GM12873 (cell line): ENCODE measurements around the gene DCST2.

Experiments used
- TF ChIP-seq, protein P1 (sequence below): IDR thresholded peaks from 2 replicates; pipeline ENCODE4 v1.5.1; 2012; ENCODE audit warnings: low read depth, mild to moderate bottlenecking, moderate library complexity, low read length, control low read depth; ENCODE audit not compliant: insufficient read depth; ENCODE audit errors: missing control alignments

The DCST2 gene

DNA sequence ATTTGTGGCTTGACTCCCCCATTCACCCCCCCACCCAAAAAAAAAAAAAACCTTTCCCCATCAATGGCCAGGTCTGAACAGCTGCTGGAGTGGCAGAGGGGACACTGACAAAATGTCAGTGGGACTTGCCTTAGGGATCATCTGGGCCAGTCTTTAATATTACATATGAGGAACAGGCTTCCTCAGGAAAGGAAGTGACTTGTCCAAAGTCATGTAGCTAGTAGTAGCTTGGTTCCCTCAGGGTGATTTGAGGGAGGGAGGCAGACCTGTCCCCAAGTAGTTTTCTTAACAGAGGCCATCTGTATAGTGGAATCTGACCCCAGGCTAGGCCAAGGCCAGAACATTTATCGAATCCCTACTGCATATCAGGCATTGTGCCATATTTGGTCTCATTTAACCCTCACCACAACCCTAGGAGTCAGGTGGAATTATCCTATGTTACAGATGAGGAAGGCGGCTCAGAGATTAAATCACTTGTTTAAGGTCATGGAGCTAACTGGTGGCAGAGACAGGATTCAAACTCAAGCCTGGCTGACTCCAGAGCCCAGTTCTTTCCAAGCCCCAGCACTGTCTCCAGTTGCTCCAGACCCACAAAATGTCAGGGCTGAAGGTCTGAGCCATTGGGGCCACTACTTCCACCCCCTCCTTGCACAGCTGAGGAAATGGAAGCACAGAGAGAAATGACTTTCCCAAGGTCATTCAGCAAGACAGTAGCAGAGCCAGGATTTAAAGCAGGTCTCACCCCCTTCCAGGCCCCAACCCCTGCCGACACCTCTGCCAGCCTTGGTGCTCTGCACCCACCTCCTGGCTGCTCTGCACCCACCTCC, 20.6 kb downstream of the DCST2 start:
- TF ChIP-seq, protein P1, sequence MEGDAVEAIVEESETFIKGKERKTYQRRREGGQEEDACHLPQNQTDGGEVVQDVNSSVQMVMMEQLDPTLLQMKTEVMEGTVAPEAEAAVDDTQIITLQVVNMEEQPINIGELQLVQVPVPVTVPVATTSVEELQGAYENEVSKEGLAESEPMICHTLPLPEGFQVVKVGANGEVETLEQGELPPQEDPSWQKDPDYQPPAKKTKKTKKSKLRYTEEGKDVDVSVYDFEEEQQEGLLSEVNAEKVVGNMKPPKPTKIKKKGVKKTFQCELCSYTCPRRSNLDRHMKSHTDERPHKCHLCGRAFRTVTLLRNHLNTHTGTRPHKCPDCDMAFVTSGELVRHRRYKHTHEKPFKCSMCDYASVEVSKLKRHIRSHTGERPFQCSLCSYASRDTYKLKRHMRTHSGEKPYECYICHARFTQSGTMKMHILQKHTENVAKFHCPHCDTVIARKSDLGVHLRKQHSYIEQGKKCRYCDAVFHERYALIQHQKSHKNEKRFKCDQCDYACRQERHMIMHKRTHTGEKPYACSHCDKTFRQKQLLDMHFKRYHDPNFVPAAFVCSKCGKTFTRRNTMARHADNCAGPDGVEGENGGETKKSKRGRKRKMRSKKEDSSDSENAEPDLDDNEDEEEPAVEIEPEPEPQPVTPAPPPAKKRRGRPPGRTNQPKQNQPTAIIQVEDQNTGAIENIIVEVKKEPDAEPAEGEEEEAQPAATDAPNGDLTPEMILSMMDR = no peak

DNA sequence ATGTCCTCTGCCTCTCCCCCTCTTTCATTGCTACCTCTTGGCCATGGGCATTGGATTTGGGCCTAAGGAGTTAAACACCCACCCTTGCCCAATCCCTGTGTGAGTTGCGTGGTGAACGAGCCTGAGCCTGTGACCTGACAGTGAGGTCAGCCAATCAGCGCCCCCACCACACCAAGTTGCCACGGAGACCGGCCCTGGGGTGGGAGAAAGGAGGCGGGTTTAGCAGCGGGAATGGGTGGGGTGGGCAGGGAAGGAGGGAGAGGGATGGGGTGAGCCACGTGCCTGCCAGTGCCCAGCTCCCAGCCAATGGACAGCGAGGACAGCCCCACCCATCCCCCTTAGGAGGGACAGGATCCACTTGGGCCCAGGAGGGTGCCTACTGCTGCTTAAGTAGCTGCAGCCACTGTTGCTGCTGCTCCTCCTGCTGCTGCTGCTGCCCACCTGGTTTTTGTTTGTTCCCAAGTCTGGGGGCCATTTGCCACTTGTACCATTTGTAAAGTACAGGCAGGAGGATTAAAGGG, 21.5 kb downstream of the DCST2 start:
- TF ChIP-seq, protein P1 = no peak

DNA sequence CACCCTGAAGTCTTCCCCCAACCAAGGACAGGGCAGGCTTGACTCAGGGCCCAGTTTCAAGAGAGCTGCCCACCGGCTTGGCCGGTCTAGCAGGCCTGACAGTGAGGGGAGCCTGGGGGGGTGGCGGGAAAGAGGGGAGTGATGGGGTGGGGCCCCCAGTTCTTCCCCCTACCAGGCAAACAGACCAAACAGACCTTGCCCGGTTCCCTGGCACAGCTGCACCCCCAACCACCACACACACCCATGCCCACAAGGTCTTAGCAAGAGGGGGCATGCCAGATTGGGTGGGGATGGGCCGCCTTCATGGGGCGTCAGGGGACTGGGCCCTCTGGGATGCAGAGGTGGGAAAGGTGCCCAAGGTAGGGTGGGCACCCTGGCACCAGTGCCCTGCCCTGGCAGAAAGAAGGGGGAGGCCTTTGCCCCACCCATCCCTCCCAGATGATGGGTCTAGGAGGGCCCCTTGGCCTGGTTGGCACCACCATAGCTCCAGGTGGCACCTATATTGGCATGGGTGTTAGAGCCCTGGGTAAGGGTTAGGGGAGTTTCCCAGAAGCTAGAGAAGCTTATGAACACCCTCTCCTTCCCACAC, 22.1 kb downstream of the DCST2 start:
- TF ChIP-seq, protein P1 = no peak

DNA sequence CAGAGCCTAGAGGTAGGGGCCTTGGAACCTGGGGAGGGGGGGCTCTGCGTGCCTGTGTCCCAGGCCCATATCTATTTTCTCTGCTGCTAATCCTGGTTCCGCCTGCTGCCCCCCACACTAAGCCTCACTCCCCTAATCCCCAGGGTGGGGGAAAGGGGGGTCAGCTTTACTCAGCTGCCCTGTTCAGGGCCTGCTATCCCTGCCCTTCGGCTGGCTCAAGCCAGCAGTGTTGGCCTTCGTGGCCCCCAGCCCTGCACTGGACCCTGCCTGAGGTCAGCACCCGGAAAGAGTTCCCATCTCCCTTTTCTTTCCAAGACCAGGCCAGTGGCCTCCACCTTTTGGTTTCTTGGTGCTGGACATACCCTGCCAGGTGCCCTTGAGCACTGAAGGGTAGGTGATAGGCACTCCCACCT, 22.6 kb downstream of the DCST2 start:
- TF ChIP-seq, protein P1 = no peak

DNA sequence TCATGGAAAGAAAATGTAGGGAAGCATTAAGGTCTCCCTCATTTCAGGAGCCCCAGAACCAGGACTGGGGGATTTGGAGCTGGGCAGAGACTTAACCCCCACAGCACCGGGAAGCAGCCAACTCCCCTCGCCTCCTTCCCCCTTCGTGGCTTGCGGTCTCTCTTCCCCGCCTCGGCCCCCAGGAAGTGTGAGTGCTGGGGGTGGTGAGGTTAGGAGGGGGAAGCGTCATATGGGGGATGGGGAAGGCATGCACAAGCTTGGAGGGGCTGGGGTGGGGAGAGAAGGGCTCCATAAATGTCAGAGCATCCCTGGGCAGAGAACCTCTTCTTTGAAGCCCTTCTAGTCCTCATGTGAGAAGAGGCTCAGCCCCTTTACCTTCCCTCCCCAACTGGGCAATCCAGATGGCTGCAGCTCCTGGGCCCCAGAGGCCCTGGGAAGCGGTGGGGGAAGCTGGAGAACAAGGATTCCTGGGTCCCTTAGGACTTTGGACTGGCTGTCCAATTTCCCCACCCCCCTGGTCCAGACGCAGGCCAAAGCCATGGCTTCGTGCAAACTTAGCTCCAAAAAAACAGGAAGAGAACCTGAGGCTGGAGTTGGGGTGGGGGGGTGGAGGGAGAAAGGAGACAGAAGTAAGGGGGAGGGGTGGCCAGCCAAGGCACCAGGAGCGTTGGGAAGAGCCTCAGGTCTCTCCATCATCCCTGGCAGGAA, 23.2 kb downstream of the DCST2 start:
- TF ChIP-seq, protein P1 = no peak

DNA sequence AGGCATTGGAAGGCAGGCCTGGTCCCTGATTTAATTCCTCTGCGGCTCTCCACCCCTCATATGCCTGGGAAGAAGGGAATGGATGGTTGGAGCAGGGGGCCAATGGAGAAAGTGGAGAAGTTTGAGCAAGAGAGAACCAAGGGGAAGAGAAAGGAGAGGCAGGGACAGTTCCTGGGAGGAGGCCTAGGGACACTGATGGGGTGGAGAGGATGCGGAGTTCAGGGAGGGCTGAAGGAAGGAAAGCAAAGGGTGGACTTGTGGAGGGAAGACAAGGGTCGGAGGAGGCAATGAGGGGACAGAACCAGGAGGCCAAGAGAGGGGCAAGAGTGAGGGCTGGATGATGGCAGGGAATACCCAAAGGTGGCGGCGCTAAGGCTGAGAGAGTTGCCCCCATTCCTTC, 23.8 kb downstream of the DCST2 start:
- TF ChIP-seq, protein P1 = no peak

DNA sequence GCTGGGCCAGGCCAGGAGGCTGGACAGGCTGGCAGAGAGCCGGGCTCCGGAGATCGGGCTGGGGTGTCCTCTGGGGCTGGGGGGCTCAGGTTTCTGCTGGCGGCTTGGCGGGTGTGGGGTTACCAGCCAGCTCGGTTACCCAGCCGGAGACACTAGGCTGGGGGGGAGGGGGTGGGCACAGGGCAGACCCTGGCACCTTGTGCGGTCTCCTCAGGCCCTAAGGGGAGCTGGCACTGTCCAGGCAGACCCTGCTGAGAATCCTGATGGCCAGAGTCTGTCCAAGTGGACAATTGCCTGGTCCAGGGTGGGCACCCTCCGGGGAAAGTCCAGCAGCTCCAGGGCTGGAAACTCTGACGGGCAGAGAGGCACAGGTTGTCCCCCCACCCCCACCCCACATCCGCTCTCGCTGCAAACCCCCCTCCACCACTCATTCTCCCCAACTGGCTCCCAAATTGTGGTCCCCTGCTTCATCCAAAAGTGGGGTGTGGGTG, 24.3 kb downstream of the DCST2 start:
- TF ChIP-seq, protein P1 = no peak
